GM18511 (cell line): Measurements from ENCODE around the gene ARHGAP12.
"Not testable (repeated sequence)": the region's sequence is repeated elsewhere in the genome, so short reads cannot be mapped to it uniquely, and the experiment has no call there.

Experiments
- ATAC-seq: cut with Tn5 transposase; IDR thresholded peaks from one replicate; pipeline ENCODE4 v1.9.1; 2021; ENCODE audit warnings: mild to moderate bottlenecking, moderate library complexity; ENCODE audit not compliant: unreplicated experiment

ARHGAP12 gene, protein sequence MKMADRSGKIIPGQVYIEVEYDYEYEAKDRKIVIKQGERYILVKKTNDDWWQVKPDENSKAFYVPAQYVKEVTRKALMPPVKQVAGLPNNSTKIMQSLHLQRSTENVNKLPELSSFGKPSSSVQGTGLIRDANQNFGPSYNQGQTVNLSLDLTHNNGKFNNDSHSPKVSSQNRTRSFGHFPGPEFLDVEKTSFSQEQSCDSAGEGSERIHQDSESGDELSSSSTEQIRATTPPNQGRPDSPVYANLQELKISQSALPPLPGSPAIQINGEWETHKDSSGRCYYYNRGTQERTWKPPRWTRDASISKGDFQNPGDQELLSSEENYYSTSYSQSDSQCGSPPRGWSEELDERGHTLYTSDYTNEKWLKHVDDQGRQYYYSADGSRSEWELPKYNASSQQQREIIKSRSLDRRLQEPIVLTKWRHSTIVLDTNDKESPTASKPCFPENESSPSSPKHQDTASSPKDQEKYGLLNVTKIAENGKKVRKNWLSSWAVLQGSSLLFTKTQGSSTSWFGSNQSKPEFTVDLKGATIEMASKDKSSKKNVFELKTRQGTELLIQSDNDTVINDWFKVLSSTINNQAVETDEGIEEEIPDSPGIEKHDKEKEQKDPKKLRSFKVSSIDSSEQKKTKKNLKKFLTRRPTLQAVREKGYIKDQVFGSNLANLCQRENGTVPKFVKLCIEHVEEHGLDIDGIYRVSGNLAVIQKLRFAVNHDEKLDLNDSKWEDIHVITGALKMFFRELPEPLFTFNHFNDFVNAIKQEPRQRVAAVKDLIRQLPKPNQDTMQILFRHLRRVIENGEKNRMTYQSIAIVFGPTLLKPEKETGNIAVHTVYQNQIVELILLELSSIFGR

DNA sequence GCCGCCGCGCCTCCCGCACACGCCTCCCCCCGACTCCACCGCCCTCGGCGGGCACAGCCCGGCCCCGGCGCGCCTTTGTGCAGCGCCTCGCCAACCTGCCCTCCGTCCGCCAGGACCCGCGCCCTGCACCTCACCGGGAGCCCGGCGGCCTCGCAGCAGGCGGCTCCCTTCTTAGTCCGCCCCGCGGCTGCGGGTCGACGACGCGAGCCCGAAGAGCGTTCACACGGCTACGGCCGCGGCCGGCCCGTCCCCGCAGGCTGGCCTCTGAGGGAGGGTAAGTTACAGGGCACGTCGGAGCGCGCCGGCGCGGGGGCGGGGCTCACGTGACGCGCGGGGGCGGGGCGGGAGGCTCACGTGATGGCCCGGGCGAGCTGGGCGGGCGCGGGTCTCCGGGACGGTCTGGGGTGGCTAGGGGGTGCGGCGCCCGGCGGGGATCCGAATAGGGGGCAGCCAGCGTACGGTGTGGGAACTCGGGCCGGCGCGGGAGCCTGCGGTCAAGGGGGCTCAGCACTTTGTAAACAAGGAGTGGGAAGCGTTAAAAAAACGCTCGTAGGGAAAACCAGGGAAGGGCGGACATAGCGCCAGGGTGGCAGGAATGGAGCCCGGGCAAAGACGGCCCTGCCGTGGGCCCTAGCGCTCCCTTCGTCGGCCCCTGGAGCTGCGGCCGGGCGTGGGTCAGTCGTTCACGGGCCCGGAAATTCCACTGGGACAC is at the start of gene ARHGAP12:
TSS of gene ARHGAP12 (minus strand) at position 283 of the 712 bp plus-strand sequence. CDS start 19,976 bp downstream, outside the sequence.
- ATAC-seq, result peak; percentile 80

DNA sequence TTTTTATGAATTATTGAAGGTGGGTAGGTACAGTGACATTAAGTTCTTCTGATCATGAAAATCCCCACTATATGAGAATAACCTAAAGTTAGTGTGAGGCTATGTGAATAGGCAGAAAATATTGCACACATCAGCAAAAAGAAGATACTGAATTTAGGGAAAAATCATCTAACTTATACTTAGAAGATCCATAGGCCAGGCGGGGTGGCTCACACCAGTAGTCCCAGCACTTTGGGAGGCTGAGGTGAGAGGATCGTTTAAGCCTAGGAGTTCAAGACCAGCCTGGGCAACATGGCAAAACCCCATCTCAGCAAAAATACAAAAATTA is 49.5 kb upstream of the ARHGAP12 start:
- ATAC-seq, result no peak

DNA sequence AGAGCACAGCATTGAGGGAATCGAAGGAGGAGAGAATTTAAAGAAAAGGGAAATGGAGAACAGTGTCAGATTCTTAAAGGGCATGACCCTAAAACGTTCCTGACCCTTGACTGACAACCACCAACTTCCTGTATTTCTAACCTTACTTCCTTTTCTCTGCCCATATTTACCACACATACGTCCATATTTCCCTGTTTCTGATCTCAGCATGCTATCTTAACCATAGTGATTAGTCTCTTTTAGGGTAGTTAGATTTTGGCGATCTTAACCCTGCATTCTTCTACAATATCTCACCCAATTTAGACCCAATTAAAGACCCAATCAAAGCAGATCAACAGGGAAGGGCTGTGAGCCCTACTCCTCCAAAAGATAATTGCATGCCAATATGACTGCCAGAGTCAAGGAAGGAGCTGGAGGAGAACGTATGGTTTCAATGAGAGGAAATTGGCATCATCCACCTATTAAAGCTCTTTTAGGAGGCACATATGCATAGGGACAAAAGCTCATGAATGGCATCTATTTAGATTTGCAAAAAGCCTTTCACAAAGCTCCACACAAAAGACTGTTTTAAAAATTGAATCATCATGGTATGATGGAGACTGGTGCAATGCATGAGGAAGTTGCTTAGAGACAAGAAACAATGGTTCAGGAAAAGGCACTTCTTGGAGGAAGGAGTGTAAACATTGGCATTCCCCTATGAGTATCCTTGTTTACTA is 49.0 kb upstream of the ARHGAP12 start:
- ATAC-seq, result peak; percentile 56

DNA sequence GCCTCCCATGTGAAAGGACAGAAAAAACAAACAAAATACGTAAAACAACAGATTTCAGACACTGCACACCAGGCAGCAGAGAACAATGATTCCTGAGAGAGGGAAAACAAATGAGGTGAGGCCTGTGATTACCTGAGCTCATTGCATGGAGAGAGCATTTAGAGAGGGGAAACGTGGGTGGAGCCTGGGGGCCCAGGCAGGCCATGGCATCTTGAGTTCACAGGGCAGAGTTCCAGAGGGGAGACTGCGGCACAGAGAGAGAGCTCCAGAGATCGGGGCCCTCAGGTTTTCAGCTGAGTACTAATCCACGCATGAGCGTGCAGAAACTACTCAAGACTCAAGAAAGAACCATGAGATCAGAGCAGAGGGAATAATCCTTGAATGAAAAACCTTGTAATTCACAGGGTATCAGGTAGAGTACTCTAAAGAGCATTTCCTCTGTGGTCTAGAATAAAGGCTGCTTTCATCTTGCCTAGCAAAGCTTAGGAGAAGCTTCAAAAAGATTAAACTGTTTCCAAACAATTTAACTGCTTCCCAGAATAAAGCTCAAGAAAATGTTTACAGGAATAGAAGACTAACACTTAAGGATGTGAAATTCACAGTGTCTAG is 46.6 kb upstream of the ARHGAP12 start:
- no peak for ATAC-seq

DNA sequence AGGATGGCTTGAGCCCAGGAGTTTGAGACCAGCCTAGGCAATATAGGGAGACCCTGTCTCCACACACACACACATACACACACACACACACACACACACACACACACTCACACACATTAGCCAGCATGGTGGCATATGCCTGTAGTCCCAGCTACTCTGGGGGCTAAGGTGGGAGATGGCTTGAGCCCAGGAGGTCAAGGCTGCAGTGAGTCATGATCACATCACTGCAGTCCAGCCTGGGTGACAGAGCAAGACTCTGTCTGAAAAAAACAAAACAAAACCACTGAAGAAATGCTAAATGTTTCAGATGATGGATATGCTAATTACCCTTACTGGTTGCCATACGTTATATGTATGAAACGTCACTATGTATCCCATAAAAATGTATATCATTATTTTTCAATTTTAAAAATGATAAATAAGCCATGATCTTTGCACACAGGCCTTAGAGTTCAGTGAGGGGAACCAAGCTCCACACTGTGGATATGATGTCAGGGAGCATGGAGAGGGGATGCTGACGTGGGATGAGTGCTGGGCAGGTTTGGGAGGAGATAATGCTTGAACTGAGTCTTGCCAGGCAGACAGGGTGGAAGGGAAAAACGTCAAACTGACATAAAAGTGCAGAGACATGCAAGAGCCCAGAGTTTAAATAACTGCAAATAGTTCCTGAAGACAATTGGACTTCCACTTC is 45.9 kb upstream of the ARHGAP12 start:
- ATAC-seq, result no peak

DNA sequence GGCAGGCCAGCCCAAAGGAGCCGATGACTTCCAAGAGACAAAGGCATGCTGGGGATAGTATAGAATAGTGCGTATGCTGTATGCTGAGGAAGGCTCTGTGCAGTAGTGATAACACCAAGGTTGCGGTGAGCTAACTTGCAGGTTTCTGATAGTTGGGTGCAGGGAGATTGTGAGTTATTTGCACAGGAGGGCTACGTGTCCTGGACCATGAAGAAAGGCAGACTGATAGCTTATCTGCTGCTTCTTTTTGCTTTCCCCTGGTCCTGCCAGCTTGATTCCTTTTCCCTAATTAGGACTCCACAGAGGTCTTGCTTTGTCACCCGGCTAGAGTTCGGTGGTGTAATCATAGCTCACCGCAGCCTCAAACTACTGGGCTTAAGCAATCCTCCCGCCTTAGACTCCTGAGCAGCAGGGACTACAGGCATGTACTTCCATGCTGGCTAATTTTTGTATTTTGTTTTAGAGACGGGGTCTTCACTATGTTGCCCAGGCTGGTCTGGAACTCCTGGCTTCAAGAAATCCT is 43.9 kb upstream of the ARHGAP12 start:
- ATAC-seq, result no peak

DNA sequence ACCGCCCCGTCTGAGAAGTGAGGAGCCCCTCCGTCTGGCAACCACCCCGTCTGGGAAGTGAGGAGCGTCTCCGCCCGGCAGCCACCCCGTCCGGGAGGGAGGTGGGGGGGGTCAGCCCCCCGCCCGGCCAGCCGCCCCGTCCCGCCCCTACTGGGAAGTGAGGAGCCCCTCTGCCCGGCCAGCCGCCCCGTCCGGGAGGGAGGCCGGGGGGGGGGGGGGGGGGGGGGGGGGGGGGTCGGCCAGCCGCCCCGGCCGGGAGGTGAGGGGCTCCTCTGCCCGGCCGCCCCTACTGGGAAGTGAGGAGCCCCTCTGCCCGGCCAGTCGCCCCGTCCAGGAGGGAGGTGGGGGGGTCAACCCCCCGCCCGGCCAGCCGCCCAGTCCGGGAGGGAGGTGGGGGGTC is 41.2 kb upstream of the ARHGAP12 start:
- ATAC-seq, result not testable (repeated sequence)

DNA sequence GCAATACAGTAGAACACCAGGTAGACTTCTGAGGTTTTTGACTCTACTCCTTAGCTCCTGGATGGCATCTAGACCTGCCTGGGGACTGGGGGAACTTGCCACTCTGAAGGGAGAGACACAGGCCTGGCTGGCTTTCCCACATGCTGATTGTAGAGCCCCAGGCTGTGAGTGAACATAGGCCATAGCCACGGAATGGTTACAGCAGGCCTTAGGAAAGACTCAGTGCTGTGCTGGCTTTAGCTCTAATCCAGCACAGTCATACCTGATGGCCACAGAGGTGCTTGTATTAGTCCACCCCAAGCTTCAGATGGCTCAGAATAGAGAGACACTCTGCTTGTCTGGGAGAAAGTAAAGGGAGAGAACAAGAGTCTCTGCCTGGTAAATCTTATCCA is 35.0 kb upstream of the ARHGAP12 start:
- ATAC-seq, result no peak

DNA sequence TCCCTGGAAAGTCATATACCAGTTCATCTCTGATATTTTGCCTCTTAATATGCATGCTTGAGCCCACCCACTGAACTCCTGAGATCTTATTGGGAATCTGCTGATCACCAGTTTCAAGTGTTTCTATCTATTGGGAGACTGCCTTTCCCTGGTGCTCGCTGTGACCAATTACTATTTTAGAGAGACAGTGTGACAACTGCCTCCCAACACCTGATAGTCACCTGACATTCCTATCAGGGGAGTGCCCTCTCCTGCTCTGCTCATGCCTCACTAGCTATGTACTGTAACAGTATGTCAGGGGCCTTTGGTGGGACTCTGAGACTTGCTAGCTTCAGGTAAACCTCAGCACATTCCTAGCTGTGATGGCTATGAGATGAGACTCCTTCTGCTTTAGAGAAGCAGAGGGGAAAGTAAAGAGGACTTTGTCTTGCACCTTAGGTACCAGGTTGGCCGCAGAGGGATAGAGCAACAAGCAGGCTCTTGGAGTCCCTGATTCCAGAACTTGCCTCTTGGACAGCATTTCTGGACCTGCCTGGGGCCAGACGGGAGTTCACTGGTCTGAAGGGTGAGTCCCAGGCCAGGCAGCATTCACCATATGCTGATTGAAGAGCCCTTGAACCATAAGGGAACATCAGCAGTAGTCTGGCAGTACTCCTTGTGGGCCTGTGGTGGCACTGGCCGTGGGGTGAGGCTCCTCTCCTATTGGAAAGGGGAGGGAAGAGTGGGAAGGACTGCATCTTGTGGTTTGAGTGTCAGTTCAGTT is 34.4 kb upstream of the ARHGAP12 start:
- no peak for ATAC-seq

DNA sequence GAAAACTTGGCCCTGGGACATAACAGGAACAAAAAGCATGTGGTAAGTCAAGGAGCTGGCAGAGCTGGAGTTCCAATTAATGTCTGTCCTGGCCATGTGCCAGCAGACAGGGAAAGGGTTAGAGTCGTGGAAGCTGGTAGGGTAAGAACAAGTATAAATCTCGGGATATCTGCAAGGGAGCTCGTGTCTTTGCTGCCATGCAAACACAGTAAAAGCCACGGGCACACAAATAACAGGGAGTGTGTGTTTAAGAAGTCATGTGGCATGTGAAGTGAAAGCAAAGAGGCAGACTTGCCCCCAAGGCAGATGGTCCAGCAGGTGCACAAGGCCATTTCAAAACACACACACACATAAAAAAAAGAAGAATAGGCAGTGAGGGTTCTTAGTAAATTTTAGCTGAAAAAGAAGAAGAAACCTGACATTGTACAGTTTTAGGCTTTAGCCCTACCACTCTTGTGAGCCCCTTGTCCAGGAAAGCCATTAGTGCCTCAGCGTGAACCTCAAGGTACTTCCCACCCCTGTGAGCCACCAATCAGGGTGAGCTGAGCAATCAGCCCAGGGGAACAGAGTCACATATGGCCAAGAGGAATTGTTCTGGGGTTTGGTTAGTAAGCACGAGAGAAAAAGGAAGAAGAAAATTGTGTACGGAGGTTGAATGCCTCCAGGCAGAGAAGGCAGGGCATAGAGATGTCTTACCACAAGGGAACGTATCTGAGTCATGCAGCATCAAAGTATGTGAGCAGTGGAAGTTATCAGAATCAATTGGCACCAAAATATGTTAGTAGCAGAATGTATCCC is 32.8 kb upstream of the ARHGAP12 start:
- peak; percentile 86 for ATAC-seq

DNA sequence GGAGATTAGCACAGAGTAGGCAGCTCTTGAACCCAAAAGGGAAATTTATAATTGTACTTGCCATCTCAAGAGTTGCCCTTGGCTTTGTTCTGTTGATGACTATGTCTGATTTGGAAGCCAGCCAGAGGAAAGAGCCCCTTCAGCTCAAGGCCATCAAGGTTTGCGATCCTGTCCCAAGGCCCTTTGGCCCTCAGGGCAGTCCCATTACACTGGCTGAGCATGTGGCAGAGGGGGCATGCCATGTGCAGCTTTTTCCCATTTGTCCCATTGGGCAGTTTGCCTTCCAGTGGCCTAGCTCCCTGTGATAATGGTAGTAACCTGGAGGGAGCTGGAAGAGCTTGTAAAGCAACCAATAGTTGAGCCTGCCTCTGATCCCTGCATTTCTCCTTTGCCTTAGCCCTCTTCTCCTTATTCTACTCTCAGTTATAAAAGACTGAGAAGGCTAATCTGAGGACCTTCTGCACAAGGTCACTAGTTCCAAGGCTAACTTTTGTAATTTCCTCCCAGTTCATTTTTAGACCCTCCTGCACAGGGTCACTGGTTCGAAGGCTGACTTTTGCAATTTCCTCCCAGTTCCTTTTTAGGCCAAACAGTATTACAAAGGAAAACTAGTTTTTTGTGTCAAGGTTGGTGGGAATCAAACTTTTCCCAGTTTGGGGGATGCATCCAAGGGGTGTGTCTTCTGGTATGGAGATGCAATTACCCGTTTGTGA is 31.0 kb upstream of the ARHGAP12 start:
- no peak for ATAC-seq

DNA sequence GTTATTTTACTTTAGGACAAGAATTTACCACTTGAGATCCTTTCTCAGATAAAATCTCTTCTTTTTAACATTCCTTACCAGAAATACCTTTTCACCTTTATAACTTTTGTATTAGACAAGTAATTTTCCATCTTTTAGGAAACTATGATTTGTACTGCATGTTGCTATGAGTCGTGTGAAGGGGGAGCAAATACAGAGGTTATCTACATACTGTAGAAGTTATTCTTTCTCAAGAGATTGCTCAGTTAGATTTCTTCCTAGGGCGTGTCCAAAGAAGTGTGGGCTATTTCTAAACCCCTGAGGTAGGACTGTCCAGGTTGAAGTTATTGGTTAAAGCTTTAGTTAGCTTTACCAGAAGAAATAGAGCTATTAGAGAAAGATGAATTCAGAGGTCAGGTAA is 30.2 kb upstream of the ARHGAP12 start:
- ATAC-seq, result no peak

DNA sequence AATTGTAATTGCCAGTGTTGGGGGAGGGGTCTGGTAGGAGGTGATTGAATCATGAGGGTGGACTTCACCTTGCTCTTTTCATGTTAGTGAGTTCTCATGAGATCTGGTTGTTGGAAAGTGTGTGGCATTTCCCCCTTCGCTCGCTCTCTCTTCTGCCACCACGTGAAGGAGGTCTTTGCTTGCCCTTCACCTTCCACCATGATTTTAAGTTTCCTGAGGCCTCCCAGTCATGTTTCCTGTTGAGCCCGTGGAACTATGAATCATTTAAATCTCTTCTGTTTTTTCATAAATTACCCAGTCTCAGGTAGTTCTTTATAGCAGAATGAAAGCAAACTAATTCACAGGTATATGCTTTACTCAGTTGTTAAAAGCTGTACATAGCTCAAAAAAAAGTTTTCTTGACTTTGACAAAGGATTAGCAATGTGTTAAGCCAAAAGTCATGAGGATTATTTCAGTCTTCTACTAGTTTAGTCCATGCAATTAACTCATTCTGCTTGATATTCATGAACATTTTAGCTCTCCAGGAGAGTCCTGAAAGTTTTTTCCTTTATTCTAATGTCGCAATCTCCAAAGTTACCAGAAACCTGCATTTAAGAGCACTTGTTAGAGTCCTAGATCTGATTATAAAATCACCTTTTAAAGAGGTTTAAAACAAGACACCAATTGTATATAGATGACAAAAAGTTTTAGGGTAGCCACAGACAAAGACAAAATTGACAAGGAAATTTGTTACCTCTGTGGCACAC is 27.7 kb upstream of the ARHGAP12 start:
- ATAC-seq, result no peak

DNA sequence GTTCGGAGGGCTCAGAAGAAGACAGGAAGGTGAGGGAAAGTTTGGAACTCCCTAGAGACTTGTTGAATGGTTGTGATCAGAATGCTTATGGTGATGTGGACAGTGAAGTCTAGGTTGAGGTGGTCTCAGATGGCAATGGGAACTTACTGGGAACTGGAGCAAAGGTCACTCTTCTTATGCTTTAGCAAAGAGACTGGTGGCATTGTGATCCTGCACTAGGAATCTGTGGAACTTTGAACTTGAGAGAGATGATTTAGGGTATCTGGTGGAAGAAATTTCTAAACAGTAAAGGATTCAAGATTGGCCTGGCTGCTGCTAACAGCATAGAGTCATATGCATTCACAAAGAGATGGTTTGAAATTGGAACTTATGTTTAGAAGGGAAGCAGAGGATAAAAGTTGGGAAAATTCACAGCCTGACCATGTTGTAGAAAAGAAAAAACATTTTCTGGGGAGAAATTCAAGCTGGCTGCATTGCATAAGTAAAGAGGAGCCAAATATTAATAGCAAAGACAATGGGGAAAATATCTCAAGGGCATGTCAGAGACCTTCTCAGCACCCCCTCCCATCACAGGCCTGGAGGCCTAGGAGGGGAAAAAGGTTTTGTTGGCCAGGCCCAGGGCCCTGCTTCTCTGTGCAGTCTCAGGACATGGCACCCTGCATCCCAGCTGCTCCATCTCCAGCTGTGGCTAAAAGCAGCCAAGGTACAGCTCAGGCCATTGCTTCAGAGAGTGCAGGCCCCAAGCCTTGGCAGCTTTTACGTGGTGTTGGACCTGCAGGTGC is 26.0 kb upstream of the ARHGAP12 start:
- no peak for ATAC-seq

DNA sequence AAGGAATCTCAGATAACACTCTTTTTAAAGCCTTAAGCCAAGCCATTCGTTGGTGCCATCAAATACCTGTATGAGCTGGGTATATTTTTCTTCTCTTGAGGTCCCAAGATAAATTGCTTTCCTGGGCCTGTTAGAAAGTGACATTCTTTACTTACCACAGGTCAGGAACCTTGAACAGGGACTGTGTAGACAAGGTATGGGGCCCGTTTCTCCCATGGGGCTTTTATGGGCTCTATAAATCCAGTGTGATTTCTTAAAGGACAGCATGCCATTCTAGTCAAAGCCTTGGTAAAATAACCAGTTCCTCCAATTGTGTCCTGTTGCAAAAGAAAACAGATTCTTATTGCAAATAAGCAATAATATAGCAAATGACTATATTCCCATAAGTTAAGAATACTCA is 24.8 kb upstream of the ARHGAP12 start:
- ATAC-seq, result no peak

DNA sequence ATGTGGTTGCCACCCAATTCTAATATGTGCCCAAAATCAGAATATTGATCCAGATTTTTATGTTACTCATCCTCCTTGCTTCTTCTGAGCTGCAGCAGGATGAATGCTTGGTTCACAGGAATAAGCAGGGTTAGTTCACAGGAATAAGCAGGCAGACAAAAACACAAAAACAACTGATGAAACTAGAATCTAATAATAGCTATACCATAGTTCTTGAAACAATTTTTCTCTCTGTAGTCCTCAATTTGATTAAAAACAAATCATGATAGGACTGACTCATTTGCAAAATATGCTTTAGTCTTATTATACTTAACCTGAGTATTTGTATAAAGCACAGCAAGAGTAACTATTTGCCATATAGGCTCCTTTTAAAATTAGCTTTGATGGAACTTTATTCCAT is 24.4 kb upstream of the ARHGAP12 start:
- no peak for ATAC-seq
